Neural cell (in vitro differentiated cells): ENCODE data around the gene PAX2. TPM values are rescaled to one million over a fixed set of nuclear protein-coding genes. Genes with fewer than 3 reads are reported as not detected.

Source experiments
- H2AFZ ChIP-seq: fragments of 200-600, 300-800 bp; sonication (generic), shearing (Covaris generic); 2 replicates; pipeline ENCODE4 v1.6.0; 2014; ENCODE audit warnings: low read depth, mild to moderate bottlenecking, antibody characterized with exemption, low read length, moderate library complexity
- H3F3A ChIP-seq: fragments of 200-600 bp; shearing (Covaris generic); 2 replicates; pipeline ENCODE4 v1.6.1; 2016; ENCODE audit warnings: mild to moderate bottlenecking, moderate library complexity, mixed read lengths, antibody characterized with exemption, low read length; ENCODE audit not compliant: insufficient read depth, poor library complexity, severe bottlenecking
- H3K27ac ChIP-seq: fragments of 200-600, 300-800 bp; sonication (generic), shearing (Covaris generic); 2 replicates; pipeline ENCODE4 v1.5.1; 2014; ENCODE audit warnings: mild to moderate bottlenecking, low read length, moderate library complexity
- H3K27me3 ChIP-seq: fragments of 300-800, 200-600 bp; sonication (generic), shearing (Covaris generic); 2 replicates; pipeline ENCODE4 v1.6.0; 2014; ENCODE audit warnings: mild to moderate bottlenecking, low read depth, low read length, moderate library complexity; ENCODE audit not compliant: insufficient read depth
- H3K36me3 ChIP-seq: fragments of 300-800, 200-600 bp; sonication (generic), shearing (Covaris generic); 2 replicates; pipeline ENCODE4 v1.5.1; 2014; ENCODE audit warnings: mild to moderate bottlenecking, antibody characterized with exemption, low read length, moderate library complexity; ENCODE audit not compliant: insufficient read depth
- H3K4me2 ChIP-seq: fragments of 300-800, 200-600 bp; sonication (generic), shearing (Covaris generic); 2 replicates; pipeline ENCODE4 v1.6.0; 2014; ENCODE audit warnings: mild to moderate bottlenecking, low read length
- H3K4me3 ChIP-seq: fragments of 300-800, 200-600 bp; sonication (generic), shearing (Covaris generic); 2 replicates; pipeline ENCODE4 v1.5.1; 2014; ENCODE audit warnings: mild to moderate bottlenecking, low read length, moderate library complexity
- H3K79me2 ChIP-seq: fragments of 200-600 bp; shearing (Covaris generic); replicated peaks from 2 replicates; pipeline ENCODE4 v1.6.0; 2014; ENCODE audit warnings: mild to moderate bottlenecking, low read length, moderate library complexity; ENCODE audit not compliant: insufficient read depth
- H3K9ac ChIP-seq: fragments of 300-800, 200-600 bp; sonication (generic), shearing (Covaris generic); 2 replicates; pipeline ENCODE4 v1.6.1; 2016; ENCODE audit warnings: mild to moderate bottlenecking, low read length, mixed read lengths
- H3K9me2 ChIP-seq: fragments of 200-600 bp; shearing (Covaris generic); 2 replicates; pipeline ENCODE4 v1.6.1; 2016; ENCODE audit warnings: mild to moderate bottlenecking, low read length, mixed read lengths; ENCODE audit not compliant: insufficient read depth
- H3K9me3 ChIP-seq: fragments of 200-600, 300-800 bp; sonication (generic), shearing (Covaris generic); 2 replicates; pipeline ENCODE4 v1.6.1; 2016; ENCODE audit warnings: mild to moderate bottlenecking, mixed run types, low read length, moderate library complexity, mixed read lengths
- H4K20me1 ChIP-seq: fragments of 200-600 bp; shearing (Covaris generic); 2 replicates; pipeline ENCODE4 v1.6.1; 2016; ENCODE audit warnings: mild to moderate bottlenecking, mixed run types; ENCODE audit not compliant: insufficient read depth
- CTCF ChIP-seq: fragments of 450-650 bp; IDR thresholded peaks from 2 replicates; pipeline ENCODE4 v1.5.1; 2014; ENCODE audit warnings: antibody characterized with exemption, mild to moderate bottlenecking, moderate library complexity; ENCODE audit not compliant: poor library complexity, severe bottlenecking
- EP300 ChIP-seq: fragments of 450-650 bp; conservative IDR thresholded peaks from 2 replicates; pipeline ENCODE4 v1.6.1; 2014; ENCODE audit warnings: antibody characterized with exemption, mild to moderate bottlenecking, moderate library complexity; ENCODE audit not compliant: poor library complexity, severe bottlenecking
- EZH2 ChIP-seq: fragments of 200-600, 300-800 bp; shearing (Covaris generic), sonication (generic); IDR thresholded peaks from 2 replicates; pipeline ENCODE4 v1.6.1; 2014; ENCODE audit warnings: antibody characterized with exemption, low read length, borderline replicate concordance, mild to moderate bottlenecking; ENCODE audit not compliant: insufficient read depth, poor library complexity, severe bottlenecking
- MXI1 ChIP-seq: fragments of 450-650 bp; conservative IDR thresholded peaks from 2 replicates; pipeline ENCODE4 v1.6.1; 2014; ENCODE audit warnings: antibody characterized with exemption, mild to moderate bottlenecking; ENCODE audit not compliant: poor library complexity, severe bottlenecking
- POLR2AphosphoS5 ChIP-seq: IDR thresholded peaks from 2 replicates; pipeline ENCODE4 v1.6.1; 2012
- RAD21 ChIP-seq: fragments of 450-650 bp; conservative IDR thresholded peaks from 2 replicates; pipeline ENCODE4 v1.6.1; 2014; ENCODE audit warnings: antibody characterized with exemption, mild to moderate bottlenecking, moderate library complexity
- REST ChIP-seq: IDR thresholded peaks from 2 replicates; pipeline ENCODE4 v1.6.1; 2012; ENCODE audit warnings: borderline replicate concordance
- SMC3 ChIP-seq: fragments of 450-650 bp; conservative IDR thresholded peaks from 2 replicates; pipeline ENCODE4 v1.6.1; 2014; ENCODE audit warnings: antibody characterized with exemption, mild to moderate bottlenecking, moderate library complexity; ENCODE audit not compliant: poor library complexity
- TAF1 ChIP-seq: IDR thresholded peaks from 2 replicates; pipeline ENCODE4 v1.6.1; 2012; ENCODE audit warnings: low read depth
- polyA plus RNA-seq: library from polyadenylated mRNA; depleted of rRNA; stranded (reverse); fragments of >200 nt; gene quantifications from 2 replicates; pipeline ENCODE4 v1.2.3, GENCODE V29; 2014

The PAX2 gene
- polyA plus RNA-seq, 1 donor from 2014 or later = not detected

- H4K20me1 ChIP-seq = no peaks in the 10 kb centered on the region
- no peaks in the 10 kb centered on the region for H3F3A ChIP-seq
- peaks cover 100% of the 10 kb centered on the region for H3K27me3 ChIP-seq
- H3K9me2 ChIP-seq = no peaks in the 10 kb centered on the region
- no peak overlapping the region for H3K9ac ChIP-seq
- H2AFZ ChIP-seq = no peak overlapping the region
- H3K9me3 ChIP-seq = no peaks in the 10 kb centered on the region
- H3K4me3 ChIP-seq = peak overlapping the region; percentile 46
- H3K79me2 ChIP-seq = no peaks in the 10 kb centered on the region
- H3K4me2 ChIP-seq = no peak overlapping the region
- TF ChIP-seq MXI1 (no peak), RAD21 (no peak), SMC3 (no peak), EZH2 (no peak), POLR2AphosphoS5 (no peak), TAF1 (no peak), EP300 (no peak), CTCF (no peak), REST (no peak)
- H3K36me3 ChIP-seq = no peaks in the 10 kb centered on the region
- no peak overlapping the region for H3K27ac ChIP-seq
Measured at GRCh38 chr10:100713859-100714565, 31.4 kb upstream of the PAX2 start.

- no peaks in the 10 kb centered on the region for H3K79me2 ChIP-seq
- no peaks in the 10 kb centered on the region for H3K9me2 ChIP-seq
- no peak for TF ChIP-seq TAF1
Measured at GRCh38 chr10:100714566-100714950, 30.8 kb upstream of the PAX2 start.

GRCh38 chr10:100715101-100715444, 30.3 kb upstream of the PAX2 start:
- Histone ChIP-seq H3K9ac (no peak overlapping the region), H3F3A (no peaks in the 10 kb centered on the region), H3K4me2 (no peak overlapping the region), H3K36me3 (no peaks in the 10 kb centered on the region), H3K9me2 (no peaks in the 10 kb centered on the region), H2AFZ (no peak overlapping the region), H3K79me2 (no peaks in the 10 kb centered on the region), H4K20me1 (no peaks in the 10 kb centered on the region), H3K4me3 (no peak overlapping the region), H3K27ac (no peak overlapping the region), H3K9me3 (no peaks in the 10 kb centered on the region), H3K27me3 (peaks cover 99% of the 10 kb centered on the region)
- TF ChIP-seq SMC3 = no peak
- peak; percentile 55 for TF ChIP-seq EZH2
- TF ChIP-seq EP300 = no peak
- TF ChIP-seq CTCF = no peak

More at GRCh38 chr10:100714566-100714950, 30.8 kb upstream of the PAX2 start:
- no peak overlapping the region for H3K9ac ChIP-seq
- H3F3A ChIP-seq = no peaks in the 10 kb centered on the region
- H3K27me3 ChIP-seq = peaks cover 100% of the 10 kb centered on the region
- no peak overlapping the region for H3K27ac ChIP-seq
- no peak overlapping the region for H2AFZ ChIP-seq
- no peak overlapping the region for H3K4me2 ChIP-seq
- no peaks in the 10 kb centered on the region for H3K36me3 ChIP-seq
- no peaks in the 10 kb centered on the region for H4K20me1 ChIP-seq
- H3K9me3 ChIP-seq = no peaks in the 10 kb centered on the region
- no peak overlapping the region for H3K4me3 ChIP-seq
